ENCODE results near the gene PEX11A.
"Not testable (repeated sequence)": the region's sequence is repeated elsewhere in the genome, so short reads cannot be mapped to it uniquely, and the experiment has no call there.

The PEX11A gene

GRCh38 chr15:89690276-89691218, at the start of gene PEX11A, which contains the start of gene WDR93:
PEX11A (minus strand) TSS chr15:89690754; CDS start chr15:89690632, 122 bp downstream.
WDR93 (plus strand) TSS chr15:89690811; CDS start chr15:89701747, 10,936 bp downstream.
- DNase-seq (ENCODE audit: low read depth in 1 of 2, low spot score in 1 of 2), result peak; percentile 58 to 60

GRCh38 chr15:89740137-89740536, 49.6 kb upstream of the PEX11A start:
- DNase-seq (ENCODE audit: low read depth in 1 of 2, low spot score in 1 of 2), result peak in 1 of 2 donors; percentile 31

- DNase-seq (ENCODE audit: low read depth in 1 of 2, low spot score in 1 of 2), result no peak
Measured at GRCh38 chr15:89735773-89736172, 45.2 kb upstream of the PEX11A start.

GRCh38 chr15:89732451-89733172, 42.1 kb upstream of the PEX11A start:
- DNase-seq (ENCODE audit: low read depth in 1 of 2, low spot score in 1 of 2), result no peak

- DNase-seq (ENCODE audit: low read depth in 1 of 2, low spot score in 1 of 2), result no peak
Measured at GRCh38 chr15:89731275-89731674, 40.7 kb upstream of the PEX11A start.

- no peak for DNase-seq (ENCODE audit: low read depth in 1 of 2, low spot score in 1 of 2)
Measured at GRCh38 chr15:89728254-89728653, 37.7 kb upstream of the PEX11A start.

- DNase-seq (ENCODE audit: low read depth in 1 of 2, low spot score in 1 of 2), result no peak
Measured at GRCh38 chr15:89725064-89725463, 34.5 kb upstream of the PEX11A start.

GRCh38 chr15:89724621-89725020, 34.1 kb upstream of the PEX11A start:
- DNase-seq (ENCODE audit: low read depth in 1 of 2, low spot score in 1 of 2), result no peak

- no peak for DNase-seq (ENCODE audit: low read depth in 1 of 2, low spot score in 1 of 2)
Measured at GRCh38 chr15:89723031-89723430, 32.5 kb upstream of the PEX11A start.

GRCh38 chr15:89714775-89715174, 24.2 kb upstream of the PEX11A start:
- no peak for DNase-seq (ENCODE audit: low read depth in 1 of 2, low spot score in 1 of 2)

GRCh38 chr15:89707577-89707976, 17.0 kb upstream of the PEX11A start:
- DNase-seq (ENCODE audit: low read depth in 1 of 2, low spot score in 1 of 2), result no peak

- DNase-seq (ENCODE audit: low read depth in 1 of 2, low spot score in 1 of 2), result no peak
Measured at GRCh38 chr15:89704411-89704810, 13.9 kb upstream of the PEX11A start.

- no peak for DNase-seq (ENCODE audit: low read depth in 1 of 2, low spot score in 1 of 2)
Measured at GRCh38 chr15:89695198-89695597, 4.6 kb upstream of the PEX11A start.

GRCh38 chr15:89693696-89694095, 3.1 kb upstream of the PEX11A start:
- no peak for DNase-seq (ENCODE audit: low read depth in 1 of 2, low spot score in 1 of 2)

GRCh38 chr15:89693091-89693490, 2.5 kb upstream of the PEX11A start:
- DNase-seq (ENCODE audit: low read depth in 1 of 2, low spot score in 1 of 2), result no peak

- DNase-seq (ENCODE audit: low read depth in 1 of 2, low spot score in 1 of 2), result not testable (repeated sequence)
Measured at GRCh38 chr15:89689930-89690275, 651 bp downstream of the PEX11A start.

- no peak for DNase-seq (ENCODE audit: low read depth in 1 of 2, low spot score in 1 of 2)
Measured at GRCh38 chr15:89686522-89686921, 4.0 kb downstream of the PEX11A start.

- DNase-seq (ENCODE audit: low read depth in 1 of 2, low spot score in 1 of 2), result no peak
Measured at GRCh38 chr15:89685995-89686394, 4.6 kb downstream of the PEX11A start.

GRCh38 chr15:89681146-89681545, 9.4 kb downstream of the PEX11A start:
- DNase-seq (ENCODE audit: low read depth in 1 of 2, low spot score in 1 of 2), result no peak

- no peak for DNase-seq (ENCODE audit: low read depth in 1 of 2, low spot score in 1 of 2)
Measured at GRCh38 chr15:89680282-89680873, 10.2 kb downstream of the PEX11A start.

- no peak for DNase-seq (ENCODE audit: low read depth in 1 of 2, low spot score in 1 of 2)
Measured at GRCh38 chr15:89679212-89679611, 11.3 kb downstream of the PEX11A start, which contains the start of gene PLIN1. PLIN1 (minus strand) TSS chr15:89679367; CDS start chr15:89677489, 1,878 bp downstream.

GRCh38 chr15:89677381-89677780, 13.2 kb downstream of the PEX11A start:
- no peak for DNase-seq (ENCODE audit: low read depth in 1 of 2, low spot score in 1 of 2)
